ENCODE results near the gene BYSL.

The BYSL gene

GRCh38 chr6:41960028-41960427 is 38.7 kb downstream of the BYSL start:
- no peaks in the 10 kb centered on the region for H3K4me1 ChIP-seq (ENCODE audit: control insufficient read depth, low read length)
- H3K4me3 ChIP-seq (ENCODE audit: low read length): no peak overlapping the region
- 0 out of 2 replicates have a peak, but pooled peaks cover 2% of the 10 kb centered on the region for H3F3A ChIP-seq (ENCODE audit: control insufficient read depth, insufficient read depth)
- TF ChIP-seq EZH2phosphoT487 (IDR thresholded peaks at IDR 0.05; ENCODE audit: borderline replicate concordance, low read length): no peak
- TF ChIP-seq, protein P1, sequence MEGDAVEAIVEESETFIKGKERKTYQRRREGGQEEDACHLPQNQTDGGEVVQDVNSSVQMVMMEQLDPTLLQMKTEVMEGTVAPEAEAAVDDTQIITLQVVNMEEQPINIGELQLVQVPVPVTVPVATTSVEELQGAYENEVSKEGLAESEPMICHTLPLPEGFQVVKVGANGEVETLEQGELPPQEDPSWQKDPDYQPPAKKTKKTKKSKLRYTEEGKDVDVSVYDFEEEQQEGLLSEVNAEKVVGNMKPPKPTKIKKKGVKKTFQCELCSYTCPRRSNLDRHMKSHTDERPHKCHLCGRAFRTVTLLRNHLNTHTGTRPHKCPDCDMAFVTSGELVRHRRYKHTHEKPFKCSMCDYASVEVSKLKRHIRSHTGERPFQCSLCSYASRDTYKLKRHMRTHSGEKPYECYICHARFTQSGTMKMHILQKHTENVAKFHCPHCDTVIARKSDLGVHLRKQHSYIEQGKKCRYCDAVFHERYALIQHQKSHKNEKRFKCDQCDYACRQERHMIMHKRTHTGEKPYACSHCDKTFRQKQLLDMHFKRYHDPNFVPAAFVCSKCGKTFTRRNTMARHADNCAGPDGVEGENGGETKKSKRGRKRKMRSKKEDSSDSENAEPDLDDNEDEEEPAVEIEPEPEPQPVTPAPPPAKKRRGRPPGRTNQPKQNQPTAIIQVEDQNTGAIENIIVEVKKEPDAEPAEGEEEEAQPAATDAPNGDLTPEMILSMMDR (IDR thresholded peaks at IDR 0.05; ENCODE audit: low read depth, low read length, poor library complexity, severe bottlenecking): no peak
- no peaks in the 10 kb centered on the region for H3K9me2 ChIP-seq (replicated peaks; ENCODE audit: control insufficient read depth, low read length)
- H3K4me2 ChIP-seq (ENCODE audit: low read length): no peak overlapping the region
- no peaks in the 10 kb centered on the region for H4K20me1 ChIP-seq (ENCODE audit: control insufficient read depth, insufficient read depth, low read depth, low read length)
- no peaks in the 10 kb centered on the region for H3K9me3 ChIP-seq (ENCODE audit: control insufficient read depth, insufficient read depth, low read length)
- H3K27ac ChIP-seq (ENCODE audit: low read depth, low read length): no peak overlapping the region
- H3K27me3 ChIP-seq (ENCODE audit: control insufficient read depth, low read length): no peaks in the 10 kb centered on the region
- H3K79me2 ChIP-seq (ENCODE audit: control insufficient read depth, low read length): no peaks in the 10 kb centered on the region
- no peaks in the 10 kb centered on the region for H3K36me3 ChIP-seq (ENCODE audit: control insufficient read depth, low read length)

- Histone ChIP-seq H3K4me3 (ENCODE audit: low read length) (no peak overlapping the region), H4K20me1 (ENCODE audit: control insufficient read depth, insufficient read depth, low read depth, low read length) (no peaks in the 10 kb centered on the region), H3K36me3 (ENCODE audit: control insufficient read depth, low read length) (no peaks in the 10 kb centered on the region), H3K27ac (ENCODE audit: low read depth, low read length) (no peak overlapping the region), H3K9me2 (replicated peaks; ENCODE audit: control insufficient read depth, low read length) (no peaks in the 10 kb centered on the region), H3K4me1 (ENCODE audit: control insufficient read depth, low read length) (no peaks in the 10 kb centered on the region), H3K27me3 (ENCODE audit: control insufficient read depth, low read length) (no peaks in the 10 kb centered on the region), H3K4me2 (ENCODE audit: low read length) (no peak overlapping the region), H3K79me2 (ENCODE audit: control insufficient read depth, low read length) (no peaks in the 10 kb centered on the region), H3K9me3 (ENCODE audit: control insufficient read depth, insufficient read depth, low read length) (no peaks in the 10 kb centered on the region), H3F3A (ENCODE audit: control insufficient read depth, insufficient read depth) (no peaks in the 10 kb centered on the region)
- TF ChIP-seq, protein P1 (IDR thresholded peaks at IDR 0.05; ENCODE audit: low read depth, low read length, poor library complexity, severe bottlenecking): no peak
These were observed 42.1 kb downstream of the BYSL start for GRCh38 chr6:41963371-41963770.

DNA sequence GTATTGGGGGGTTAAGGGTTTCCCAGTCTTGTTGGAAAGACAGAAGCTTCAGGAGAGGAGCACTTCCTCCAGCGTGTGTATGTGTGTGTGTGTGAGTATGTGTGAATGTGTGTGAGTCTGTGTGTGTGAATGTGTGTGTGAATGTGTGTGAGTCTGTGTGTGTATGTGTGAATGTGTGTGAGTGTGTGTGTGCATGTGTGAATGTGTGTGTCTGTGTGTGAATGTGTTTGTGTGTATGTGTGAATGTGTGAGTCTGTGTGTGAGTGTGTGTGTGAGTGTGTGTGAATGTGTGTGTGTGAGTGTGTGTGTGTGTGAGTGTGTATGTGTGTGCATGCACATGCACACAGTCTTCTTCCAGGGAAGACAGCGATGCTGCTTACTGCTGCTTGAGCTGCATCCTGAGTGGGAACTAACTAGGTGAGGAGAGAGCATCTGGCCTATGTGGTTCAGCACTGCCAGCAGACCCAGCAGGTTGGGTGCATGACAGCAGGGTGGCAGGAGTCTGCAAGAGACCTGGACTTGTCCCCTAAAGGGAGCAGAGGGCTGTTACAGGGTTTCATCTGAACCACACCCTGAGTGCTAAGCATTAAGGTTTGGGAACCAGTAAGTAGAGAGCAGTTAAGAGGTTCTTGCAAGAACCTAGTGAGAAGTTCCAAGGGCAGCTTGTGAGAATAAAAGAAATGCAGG is 43.0 kb downstream of the BYSL start:
- H3K27ac ChIP-seq (ENCODE audit: low read depth, low read length): no peak overlapping the region
- H3K9me3 ChIP-seq (ENCODE audit: control insufficient read depth, insufficient read depth, low read length): no peaks in the 10 kb centered on the region
- no peak overlapping the region for H3K4me3 ChIP-seq (ENCODE audit: low read length)
- no peaks in the 10 kb centered on the region for H3F3A ChIP-seq (ENCODE audit: control insufficient read depth, insufficient read depth)
- no peak overlapping the region for H3K4me2 ChIP-seq (ENCODE audit: low read length)
- H3K79me2 ChIP-seq (ENCODE audit: control insufficient read depth, low read length): no peaks in the 10 kb centered on the region
- TF ChIP-seq, protein P1 (IDR thresholded peaks at IDR 0.05; ENCODE audit: low read depth, low read length, poor library complexity, severe bottlenecking): no peak
- no peak for TF ChIP-seq EZH2phosphoT487 (IDR thresholded peaks at IDR 0.05; ENCODE audit: borderline replicate concordance, low read length)
- no peaks in the 10 kb centered on the region for H3K9me2 ChIP-seq (replicated peaks; ENCODE audit: control insufficient read depth, low read length)
- H3K4me1 ChIP-seq (ENCODE audit: control insufficient read depth, low read length): no peaks in the 10 kb centered on the region
- no peaks in the 10 kb centered on the region for H3K36me3 ChIP-seq (ENCODE audit: control insufficient read depth, low read length)
- H4K20me1 ChIP-seq (ENCODE audit: control insufficient read depth, insufficient read depth, low read depth, low read length): no peaks in the 10 kb centered on the region
- no peaks in the 10 kb centered on the region for H3K27me3 ChIP-seq (ENCODE audit: control insufficient read depth, low read length)
